ENCODE results near the gene LRRK1.

GRCh38 chr15:100949691-100950090 is 30.5 kb downstream of the LRRK1 start:
- TF ChIP-seq POLR2AphosphoS5 (IDR thresholded peaks at IDR 0.05; ENCODE audit: low read depth, low read length) (no peak), REST (IDR thresholded peaks at IDR 0.05; ENCODE audit: low read depth, low read length) (no peak), CTCF (IDR thresholded peaks at IDR 0.05) (no peak), RAD21 (IDR thresholded peaks at IDR 0.05; ENCODE audit: low read length) (no peak), CHD2 (IDR thresholded peaks at IDR 0.05; ENCODE audit: low read length, partially characterized antibody) (no peak)
